ENCODE data around the gene GP5.

The GP5 gene

GRCh38 chr3:194424373-194424772, 25.3 kb upstream of the GP5 start:
- no peak for DNase-seq (ENCODE audit: low spot score)
- in situ Hi-C loops (cut with MboI; ENCODE audit: low sequenced_read_pairs, unreplicated experiment), result no loop called here
- TF ChIP-seq CTCF (IDR thresholded peaks at IDR 0.05; ENCODE audit: borderline replicate concordance, control extremely low read depth, extremely low read depth, insufficient read depth, missing control alignments), result no peak

GRCh38 chr3:194423317-194423716, 24.3 kb upstream of the GP5 start:
- in situ Hi-C loops (cut with MboI; ENCODE audit: low sequenced_read_pairs, unreplicated experiment), result no loop called here
- TF ChIP-seq CTCF (IDR thresholded peaks at IDR 0.05; ENCODE audit: borderline replicate concordance, control extremely low read depth, extremely low read depth, insufficient read depth, missing control alignments), result no peak

GRCh38 chr3:194422188-194422587, 23.1 kb upstream of the GP5 start:
- in situ Hi-C loops (cut with MboI; ENCODE audit: low sequenced_read_pairs, unreplicated experiment), result no loop called here

More at GRCh38 chr3:194423317-194423716, 24.3 kb upstream of the GP5 start:
- DNase-seq (ENCODE audit: low spot score), result no peak

GRCh38 chr3:194418671-194419070, 19.6 kb upstream of the GP5 start:
- in situ Hi-C loops (cut with MboI; ENCODE audit: low sequenced_read_pairs, unreplicated experiment), result no loop called here
- no peak for TF ChIP-seq CTCF (IDR thresholded peaks at IDR 0.05; ENCODE audit: borderline replicate concordance, control extremely low read depth, extremely low read depth, insufficient read depth, missing control alignments)
- no peak for DNase-seq (ENCODE audit: low spot score)

More at GRCh38 chr3:194422188-194422587, 23.1 kb upstream of the GP5 start:
- no peak for DNase-seq (ENCODE audit: low spot score)
- TF ChIP-seq CTCF (IDR thresholded peaks at IDR 0.05; ENCODE audit: borderline replicate concordance, control extremely low read depth, extremely low read depth, insufficient read depth, missing control alignments), result no peak

GRCh38 chr3:194407423-194407822, 8.4 kb upstream of the GP5 start:
- TF ChIP-seq CTCF (IDR thresholded peaks at IDR 0.05; ENCODE audit: borderline replicate concordance, control extremely low read depth, extremely low read depth, insufficient read depth, missing control alignments), result no peak
- in situ Hi-C loops (cut with MboI; ENCODE audit: low sequenced_read_pairs, unreplicated experiment), result no loop called here
- no peak for DNase-seq (ENCODE audit: low spot score)

- DNase-seq (ENCODE audit: low spot score), result no peak
- TF ChIP-seq CTCF (IDR thresholded peaks at IDR 0.05; ENCODE audit: borderline replicate concordance, control extremely low read depth, extremely low read depth, insufficient read depth, missing control alignments), result no peak
- in situ Hi-C loops (cut with MboI; ENCODE audit: low sequenced_read_pairs, unreplicated experiment), result no loop called here
Measured at GRCh38 chr3:194405766-194406165, 6.7 kb upstream of the GP5 start.

Data from GM13976 (cell line).